Measurements from ENCODE around the gene GTF2A1.
"Not testable (repeated sequence)": the region's sequence is repeated elsewhere in the genome, so short reads cannot be mapped to it uniquely, and the experiment has no call there.

GTF2A1 gene

GRCh38 chr14:81224222-81224621, 3.5 kb upstream of the GTF2A1 start:
- no peak for DNase-seq

- DNase-seq: not testable (repeated sequence)
Measured at GRCh38 chr14:81223788-81224187, 3.0 kb upstream of the GTF2A1 start.

- DNase-seq: no peak
Measured at GRCh38 chr14:81222691-81223090, 1.9 kb upstream of the GTF2A1 start.

- DNase-seq: no peak
Measured at GRCh38 chr14:81222126-81222525, 1.4 kb upstream of the GTF2A1 start.

- no peak for DNase-seq
Measured at GRCh38 chr14:81221579-81222102, 882 bp upstream of the GTF2A1 start.

- no peak for DNase-seq
Measured at GRCh38 chr14:81220580-81220829, 254 bp downstream of the GTF2A1 start.

GRCh38 chr14:81219759-81220579, 790 bp downstream of the GTF2A1 start:
- DNase-seq: peak; percentile 37 to 73

- DNase-seq: peak; percentile 96 to 98
Measured at GRCh38 chr14:81219210-81219758, 1.5 kb downstream of the GTF2A1 start.

- DNase-seq: peak; percentile 40 to 55
Measured at GRCh38 chr14:81211844-81212243, 8.9 kb downstream of the GTF2A1 start.

- peak in 1 of 2 donors; percentile 41 for DNase-seq
Measured at GRCh38 chr14:81209167-81209836, 11.5 kb downstream of the GTF2A1 start.

GRCh38 chr14:81208489-81208888, 12.3 kb downstream of the GTF2A1 start:
- peak in 1 of 2 donors; percentile 21 for DNase-seq

GRCh38 chr14:81206115-81206514, 14.6 kb downstream of the GTF2A1 start:
- DNase-seq: no peak

GRCh38 chr14:81205639-81206038, 15.1 kb downstream of the GTF2A1 start:
- DNase-seq: no peak

- peak in 1 of 2 donors; percentile 32 for DNase-seq
Measured at GRCh38 chr14:81200054-81200453, 20.7 kb downstream of the GTF2A1 start.

GRCh38 chr14:81199084-81199483, 21.7 kb downstream of the GTF2A1 start:
- DNase-seq: no peak

GRCh38 chr14:81198651-81199050, 22.1 kb downstream of the GTF2A1 start:
- DNase-seq: no peak

- no peak for DNase-seq
Measured at GRCh38 chr14:81193924-81194633, 26.7 kb downstream of the GTF2A1 start.

GRCh38 chr14:81192594-81192993, 28.2 kb downstream of the GTF2A1 start:
- DNase-seq: peak in 1 of 2 donors; percentile 41

GRCh38 chr14:81187832-81188522, 32.8 kb downstream of the GTF2A1 start:
- DNase-seq: no peak

GRCh38 chr14:81179631-81180030, 41.1 kb downstream of the GTF2A1 start:
- DNase-seq: no peak

GRCh38 chr14:81178063-81178462, 42.7 kb downstream of the GTF2A1 start:
- DNase-seq: no peak

GRCh38 chr14:81177225-81177624, 43.5 kb downstream of the GTF2A1 start:
- no peak for DNase-seq

- DNase-seq: peak; percentile 14 to 52
Measured at GRCh38 chr14:81176241-81176640, 44.5 kb downstream of the GTF2A1 start.

Measured in CD4-positive, alpha-beta T cell treated with Interleukin-4 for 1 hour (primary cell).